ENCODE results near the gene BSND. TPM values are rescaled to one million over a fixed set of nuclear protein-coding genes. Genes with fewer than 3 reads are reported as not detected.
"Not testable (repeated sequence)": the region's sequence is repeated elsewhere in the genome, so short reads cannot be mapped to it uniquely, and the experiment has no call there.

Gene BSND
- total and polyA plus RNA-seq, 7 donors: not detected

DNA sequence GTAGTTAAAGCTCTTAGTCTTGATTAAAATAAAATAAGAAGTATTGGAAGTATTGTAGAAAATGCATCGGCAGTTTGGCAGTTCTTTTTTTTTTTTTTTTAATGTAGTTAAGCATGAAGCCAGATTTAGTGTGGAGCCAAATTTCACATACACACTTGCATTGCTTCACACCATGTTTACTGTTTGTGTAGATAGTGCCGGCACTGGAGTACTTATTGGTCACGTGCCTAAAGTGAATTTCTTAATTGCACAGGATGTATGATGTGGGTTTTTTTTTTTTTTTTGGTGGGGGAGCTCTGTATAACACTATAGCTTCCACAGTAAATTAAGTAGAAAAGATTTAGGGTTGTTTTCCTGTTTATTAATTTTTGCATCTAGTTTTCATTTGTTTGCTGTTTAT is 39.5 kb upstream of the BSND start:
- intact Hi-C loops (cut with DNase I): no loop called here
- no peak for TF ChIP-seq CTCF (IDR thresholded peaks at IDR 0.05)
- WGBS, 3 donors: 48 to 66% (median 61%) methylated on average over 3 of the region's 3 CpGs
- DNase-seq: no peak
- Histone ChIP-seq H3K27ac (no peak overlapping the region), H3K4me1 (no peaks in the 10 kb centered on the region), H3K9me3 (no peaks in the 10 kb centered on the region), H3K27me3 (ENCODE audit: insufficient read depth in 3 of 3, low read length in 2 of 3) (no peaks in the 10 kb centered on the region), H3K36me3 (ENCODE audit: insufficient read depth in 1 of 2, low read depth in 1 of 2) (no peaks in the 10 kb centered on the region), H3K4me3 (no peak overlapping the region)
- no peak for ATAC-seq

DNA sequence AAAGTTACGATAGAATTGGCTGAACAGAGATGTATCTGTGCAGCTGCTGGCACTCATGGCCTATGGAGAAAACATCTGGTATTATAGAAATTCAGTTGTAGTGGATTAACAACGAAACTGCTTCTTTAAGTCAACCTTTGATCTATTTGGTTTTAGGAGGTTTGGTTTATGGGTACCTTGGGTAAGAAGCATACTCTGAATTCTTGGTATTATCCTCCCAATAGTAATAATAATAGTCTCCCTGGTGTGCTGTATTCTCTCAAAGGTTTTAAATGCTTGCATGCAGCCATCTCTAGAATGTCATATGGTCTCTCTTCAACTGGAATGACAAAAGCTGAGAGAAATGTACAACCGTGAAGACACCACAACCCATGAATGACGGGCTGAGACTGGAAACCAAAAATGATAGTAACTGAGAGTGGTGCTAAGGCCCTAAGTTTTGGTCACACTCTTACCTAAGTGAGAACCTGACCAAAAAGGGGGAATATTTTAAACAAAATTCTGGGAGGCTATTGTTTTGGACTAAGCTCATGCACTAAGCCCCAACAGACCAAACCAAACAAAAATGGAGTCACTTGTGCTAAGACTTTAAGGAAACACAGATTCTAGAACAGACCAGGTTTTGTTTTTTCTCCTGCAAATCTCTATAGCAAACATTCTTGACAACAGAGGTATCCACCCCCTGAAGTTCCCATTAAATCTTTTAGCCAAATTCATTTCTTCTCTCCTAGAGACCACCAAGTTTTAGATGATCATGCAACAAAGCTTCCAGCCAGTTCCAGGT is 35.9 kb upstream of the BSND start:
- ATAC-seq (no peak), DNase-seq (no peak)
- Histone ChIP-seq H3K27ac (no peak overlapping the region), H3K4me3 (no peak overlapping the region), H3K4me1 (peaks cover 5% of the 10 kb centered on the region), H3K27me3 (ENCODE audit: insufficient read depth in 3 of 3, low read length in 2 of 3) (no peaks in the 10 kb centered on the region), H3K36me3 (ENCODE audit: insufficient read depth in 1 of 2, low read depth in 1 of 2) (no peaks in the 10 kb centered on the region), H3K9me3 (no peaks in the 10 kb centered on the region)
- 69 to 77% (median 74%) methylated on average over 4 of the region's 4 CpGs for WGBS, 3 donors
- no peak for TF ChIP-seq CTCF (IDR thresholded peaks at IDR 0.05)
- intact Hi-C loops (cut with DNase I): no loop called here

GRCh38 chr1:54963829-54964228 is 34.9 kb upstream of the BSND start:
- H3K27me3 ChIP-seq (ENCODE audit: insufficient read depth in 3 of 3, low read length in 2 of 3); H3K27ac ChIP-seq; H3K4me1 ChIP-seq; H3K36me3 ChIP-seq (ENCODE audit: insufficient read depth in 1 of 2, low read depth in 1 of 2); DNase-seq; H3K9me3 ChIP-seq; H3K4me3 ChIP-seq; intact Hi-C loops (cut with DNase I); ATAC-seq: not testable (repeated sequence)
- WGBS, 3 donors: 91 to 95% (median 92%) methylated on average over 5 of the region's 5 CpGs

- H3K27ac ChIP-seq: no peak overlapping the region
- DNase-seq: peak; percentile 62 to 77
- H3K4me1 ChIP-seq: peaks cover 5% of the 10 kb centered on the region
- H3K27me3 ChIP-seq (ENCODE audit: insufficient read depth in 3 of 3, low read length in 2 of 3): no peaks in the 10 kb centered on the region
- no peak for TF ChIP-seq CTCF (IDR thresholded peaks at IDR 0.05)
- WGBS, 3 donors: 20 to 39% (median 23%) methylated on average over 7 of the region's 7 CpGs
- H3K36me3 ChIP-seq (ENCODE audit: insufficient read depth in 1 of 2, low read depth in 1 of 2): no peaks in the 10 kb centered on the region
- ATAC-seq: peak; percentile 93 to 98 (median 96)
- intact Hi-C loops (cut with DNase I): no loop called here
- H3K4me3 ChIP-seq: peak overlapping the region; percentile 24
- H3K9me3 ChIP-seq: no peaks in the 10 kb centered on the region
These were observed 33.0 kb upstream of the BSND start for GRCh38 chr1:54965624-54966340.

GRCh38 chr1:54967372-54967771 is 31.4 kb upstream of the BSND start:
- ATAC-seq: no peak
- intact Hi-C loops (cut with DNase I): no loop called here
- no peak for TF ChIP-seq CTCF (IDR thresholded peaks at IDR 0.05)

More at GRCh38 chr1:54967372-54967771, 31.4 kb upstream of the BSND start:
- no peaks in the 10 kb centered on the region for H3K27me3 ChIP-seq (ENCODE audit: insufficient read depth in 3 of 3, low read length in 2 of 3)
- H3K27ac ChIP-seq: no peak overlapping the region
- peaks cover 16% of the 10 kb centered on the region for H3K4me1 ChIP-seq
- DNase-seq: no peak
- WGBS, 3 donors: 77 to 81% (median 81%) methylated on average over 5 of the region's 5 CpGs
- no peak overlapping the region for H3K4me3 ChIP-seq
- no peaks in the 10 kb centered on the region for H3K36me3 ChIP-seq (ENCODE audit: insufficient read depth in 1 of 2, low read depth in 1 of 2)
- H3K9me3 ChIP-seq: no peaks in the 10 kb centered on the region
